Muscle of arm (tissue), 14 donors: Measurements from ENCODE around the gene PXT1. TPM values are rescaled to one million over a fixed set of nuclear protein-coding genes. Genes with fewer than 3 reads are reported as not detected.
"Not testable (repeated sequence)": the region's sequence is repeated elsewhere in the genome, so short reads cannot be mapped to it uniquely, and the experiment has no call there.

Experiments
- DNase-seq: peaks from one replicate; pipeline ENCODE4 v3.0.0-alpha.2; 2013
- long read RNA-seq, 11 donors: transcript quantifications; one replicate each; lab custom pipeline, GENCODE V29; 2026
- polyA plus RNA-seq, 12 donors: library from polyadenylated mRNA; unstranded; fragments of 120-200 nt; gene quantifications; one replicate each; pipeline ENCODE4 v1.2.1, GENCODE V29; 2013; ENCODE audit not compliant: insufficient read length in 12 of 12

Gene PXT1
- polyA plus RNA-seq: under 1 TPM in 8 of 12 donors, not detected in 4; 0.11 to 0.29 (median 0.18) TPM
- long read RNA-seq, donor 1: 0 reads
- long read RNA-seq, donor 2: 0 reads
- long read RNA-seq, donor 3: 0 reads
- long read RNA-seq, donor 4: 0 reads
- long read RNA-seq, donor 5: 0 reads
- long read RNA-seq, donor 6: 0 reads
- long read RNA-seq, donor 7: 0 reads
- long read RNA-seq, donor 8: 0 reads
- long read RNA-seq, donor 9: 0 reads
- long read RNA-seq, donor 10: 0 reads
- long read RNA-seq, donor 11: 0 reads

GRCh38 chr6:36442671-36443470 lies at the start of gene PXT1, which contains the start of gene KCTD20:
PXT1 (minus strand) TSS chr6:36442854; CDS start chr6:36426082, 16,772 bp downstream.
KCTD20 (plus strand) TSS chr6:36443000; CDS start chr6:36470098, 27,098 bp downstream.
- peak; percentile 89 for DNase-seq

GRCh38 chr6:36492092-36492491 lies 49.4 kb upstream of the PXT1 start:
- DNase-seq: no peak

- no peak for DNase-seq
Observed at GRCh38 chr6:36491378-36491965, 48.8 kb upstream of the PXT1 start.

- no peak for DNase-seq
Observed at GRCh38 chr6:36489426-36489825, 46.8 kb upstream of the PXT1 start.

- DNase-seq: no peak
Observed at GRCh38 chr6:36488221-36488620, 45.6 kb upstream of the PXT1 start.

- DNase-seq: no peak
Observed at GRCh38 chr6:36487698-36488097, 45.0 kb upstream of the PXT1 start.

GRCh38 chr6:36484736-36485135 lies 42.1 kb upstream of the PXT1 start:
- no peak for DNase-seq

- DNase-seq: not testable (repeated sequence)
Observed at GRCh38 chr6:36483326-36483725, 40.7 kb upstream of the PXT1 start.

- no peak for DNase-seq
Observed at GRCh38 chr6:36479256-36479655, 36.6 kb upstream of the PXT1 start.

GRCh38 chr6:36478051-36478526 lies 35.4 kb upstream of the PXT1 start:
- DNase-seq: no peak

GRCh38 chr6:36469946-36470345 lies 27.3 kb upstream of the PXT1 start:
- no peak for DNase-seq

- no peak for DNase-seq
Observed at GRCh38 chr6:36469148-36469661, 26.6 kb upstream of the PXT1 start.

GRCh38 chr6:36467625-36468024 lies 25.0 kb upstream of the PXT1 start:
- no peak for DNase-seq

GRCh38 chr6:36464233-36464632 lies 21.6 kb upstream of the PXT1 start:
- DNase-seq: no peak

GRCh38 chr6:36463676-36464075 lies 21.0 kb upstream of the PXT1 start:
- DNase-seq: no peak

GRCh38 chr6:36461646-36462045 lies 19.0 kb upstream of the PXT1 start:
- no peak for DNase-seq

- DNase-seq: no peak
Observed at GRCh38 chr6:36460916-36461315, 18.3 kb upstream of the PXT1 start.

- no peak for DNase-seq
Observed at GRCh38 chr6:36459501-36459900, 16.8 kb upstream of the PXT1 start.

GRCh38 chr6:36455486-36456027 lies 12.9 kb upstream of the PXT1 start:
- DNase-seq: no peak

GRCh38 chr6:36452897-36453296 lies 10.2 kb upstream of the PXT1 start:
- DNase-seq: not testable (repeated sequence)

GRCh38 chr6:36449173-36449572 lies 6.5 kb upstream of the PXT1 start:
- DNase-seq: not testable (repeated sequence)

- DNase-seq: no peak
Observed at GRCh38 chr6:36445621-36446020, 3.0 kb upstream of the PXT1 start.
